Measurements from ENCODE around the gene FHIT.

Gene FHIT

GRCh38 chr3:60659098-60659497 lies 592.2 kb downstream of the FHIT start:
- TF ChIP-seq, protein P1, sequence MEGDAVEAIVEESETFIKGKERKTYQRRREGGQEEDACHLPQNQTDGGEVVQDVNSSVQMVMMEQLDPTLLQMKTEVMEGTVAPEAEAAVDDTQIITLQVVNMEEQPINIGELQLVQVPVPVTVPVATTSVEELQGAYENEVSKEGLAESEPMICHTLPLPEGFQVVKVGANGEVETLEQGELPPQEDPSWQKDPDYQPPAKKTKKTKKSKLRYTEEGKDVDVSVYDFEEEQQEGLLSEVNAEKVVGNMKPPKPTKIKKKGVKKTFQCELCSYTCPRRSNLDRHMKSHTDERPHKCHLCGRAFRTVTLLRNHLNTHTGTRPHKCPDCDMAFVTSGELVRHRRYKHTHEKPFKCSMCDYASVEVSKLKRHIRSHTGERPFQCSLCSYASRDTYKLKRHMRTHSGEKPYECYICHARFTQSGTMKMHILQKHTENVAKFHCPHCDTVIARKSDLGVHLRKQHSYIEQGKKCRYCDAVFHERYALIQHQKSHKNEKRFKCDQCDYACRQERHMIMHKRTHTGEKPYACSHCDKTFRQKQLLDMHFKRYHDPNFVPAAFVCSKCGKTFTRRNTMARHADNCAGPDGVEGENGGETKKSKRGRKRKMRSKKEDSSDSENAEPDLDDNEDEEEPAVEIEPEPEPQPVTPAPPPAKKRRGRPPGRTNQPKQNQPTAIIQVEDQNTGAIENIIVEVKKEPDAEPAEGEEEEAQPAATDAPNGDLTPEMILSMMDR (conservative IDR thresholded peaks at IDR 0.05; ENCODE audit: low read depth) = no peak
- ChIA-PET POLR2A (ENCODE audit: low non-redundant PET) (no interaction called here), CTCF (no interaction called here)
- no peak overlapping the region for H3K27ac ChIP-seq
- DNase-seq (ENCODE audit: low spot score) = no peak

- no peak overlapping the region for H3K27ac ChIP-seq
- ChIA-PET CTCF (interaction anchor here (0.6 kb wide), 1 partner anchor 10 kb away, joined by 9 read pairs; no protein-coding TSS in a partner anchor), POLR2A (ENCODE audit: low non-redundant PET) (no interaction called here)
- no peak for DNase-seq (ENCODE audit: low spot score)
- TF ChIP-seq, protein P1 (conservative IDR thresholded peaks at IDR 0.05; ENCODE audit: low read depth) = no peak
These were observed 593.3 kb downstream of the FHIT start for GRCh38 chr3:60657972-60658371.

DNA sequence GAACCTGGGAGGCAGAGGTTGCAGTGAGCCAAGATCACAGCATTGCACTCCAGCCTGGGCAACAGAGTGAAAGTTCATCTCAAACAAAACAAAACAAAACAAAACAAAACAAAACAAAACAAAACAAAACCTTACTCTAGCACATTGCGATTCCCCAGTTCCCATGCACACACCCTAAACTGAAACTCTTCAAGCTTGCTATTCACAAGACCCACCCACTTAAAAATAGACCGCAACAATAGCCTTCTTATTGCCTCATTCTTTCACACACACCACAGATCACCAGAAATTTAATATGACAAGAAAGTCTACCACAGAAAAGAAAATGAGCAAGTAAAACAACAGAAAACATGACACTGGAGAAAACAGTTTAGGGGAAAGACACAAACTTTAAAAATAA lies 598.4 kb downstream of the FHIT start:
- POLR2A ChIA-PET (ENCODE audit: low non-redundant PET) = no interaction called here
- TF ChIP-seq, protein P1 (conservative IDR thresholded peaks at IDR 0.05; ENCODE audit: low read depth) = no peak
- no peak for DNase-seq (ENCODE audit: low spot score)
- CTCF ChIA-PET = no interaction called here
- H3K27ac ChIP-seq = no peak overlapping the region

GRCh38 chr3:60651799-60652198 lies 599.5 kb downstream of the FHIT start:
- POLR2A ChIA-PET (ENCODE audit: low non-redundant PET) = no interaction called here
- TF ChIP-seq, protein P1 (conservative IDR thresholded peaks at IDR 0.05; ENCODE audit: low read depth) = no peak
- CTCF ChIA-PET = no interaction called here
- no peak overlapping the region for H3K27ac ChIP-seq
- DNase-seq (ENCODE audit: low spot score) = no peak

- no peak overlapping the region for H3K27ac ChIP-seq
- TF ChIP-seq, protein P1 (conservative IDR thresholded peaks at IDR 0.05; ENCODE audit: low read depth) = no peak
- DNase-seq (ENCODE audit: low spot score) = no peak
- ChIA-PET CTCF (interaction anchor here (0.6 kb wide), 1 partner anchor 275 kb away, joined by 3 read pairs; no protein-coding TSS in a partner anchor), POLR2A (ENCODE audit: low non-redundant PET) (no interaction called here)
These were observed 601.1 kb downstream of the FHIT start for GRCh38 chr3:60650171-60650570.

DNA sequence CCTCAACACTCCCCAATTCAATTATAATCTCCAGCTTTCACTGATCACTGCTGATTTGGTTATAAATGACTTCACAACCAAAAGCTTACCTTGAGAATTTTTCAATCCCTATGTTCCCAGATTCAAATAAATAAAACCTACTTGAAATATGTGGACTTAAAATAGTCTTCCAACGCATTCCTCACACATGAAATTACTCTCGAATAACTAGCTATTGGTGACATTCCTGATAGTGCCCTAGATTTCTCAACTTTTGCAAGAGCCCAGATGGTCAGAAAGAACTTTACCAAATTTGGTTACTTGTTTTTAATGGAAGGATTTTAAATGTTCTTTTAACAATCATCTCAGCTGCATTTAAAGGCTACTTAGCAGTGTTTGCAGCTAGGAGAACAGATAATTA lies 605.5 kb downstream of the FHIT start:
- H3K27ac ChIP-seq = no peak overlapping the region
- ChIA-PET CTCF (no interaction called here), POLR2A (ENCODE audit: low non-redundant PET) (no interaction called here)
- TF ChIP-seq, protein P1 (conservative IDR thresholded peaks at IDR 0.05; ENCODE audit: low read depth) = no peak
- DNase-seq (ENCODE audit: low spot score) = no peak

DNA sequence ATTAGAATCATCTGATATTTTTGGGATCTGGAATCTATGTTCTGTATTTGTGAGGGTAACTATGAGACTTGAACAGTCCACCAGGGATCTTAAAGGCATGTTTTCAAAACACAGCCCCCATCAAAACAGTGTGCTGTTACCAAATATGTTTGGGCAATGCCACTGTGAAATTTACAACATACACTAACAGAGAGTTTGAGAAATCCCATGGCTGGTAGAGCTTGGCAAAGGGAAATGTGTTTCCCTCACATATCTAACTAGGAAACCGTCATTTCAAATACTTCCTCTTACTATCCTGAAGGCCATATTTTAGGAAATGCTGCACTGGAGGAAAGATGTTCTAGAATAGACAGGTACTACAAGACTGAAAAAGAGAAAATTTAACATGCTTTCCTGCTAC lies 607.4 kb downstream of the FHIT start:
- H3K27ac ChIP-seq = no peak overlapping the region
- ChIA-PET CTCF (no interaction called here), POLR2A (ENCODE audit: low non-redundant PET) (no interaction called here)
- no peak for DNase-seq (ENCODE audit: low spot score)
- TF ChIP-seq, protein P1 (conservative IDR thresholded peaks at IDR 0.05; ENCODE audit: low read depth) = no peak
